SK-N-SH (cell line): Measurements from ENCODE around the gene CD99L2.

Experiments
- IRF3 ChIP-seq: fragments of 150-350 bp; IDR thresholded peaks from 2 replicates; pipeline ENCODE4 v1.6.1; 2016; ENCODE audit warnings: mild to moderate bottlenecking, low read depth, low read length
- REST ChIP-seq: IDR thresholded peaks from 2 replicates; pipeline ENCODE4 v1.6.1; 2012; ENCODE audit warnings: mild to moderate bottlenecking, low read depth, low read length, moderate library complexity
- RFX5 ChIP-seq: IDR thresholded peaks from 2 replicates; pipeline ENCODE4 v1.6.1; 2012; ENCODE audit warnings: mild to moderate bottlenecking, improper control_type of control experiment, low read length
- SIN3A ChIP-seq: IDR thresholded peaks from 2 replicates; pipeline ENCODE4 v1.6.1; 2012; ENCODE audit warnings: low read depth, mild to moderate bottlenecking, low read length, moderate library complexity, borderline replicate concordance
- USF2 ChIP-seq: fragments of 150-350 bp; IDR thresholded peaks from 2 replicates; pipeline ENCODE4 v1.6.1; 2017; ENCODE audit warnings: antibody characterized with exemption, low read length, low read depth, borderline replicate concordance
- TF ChIP-seq, protein P1 (sequence below): fragments of 200-600 bp; sonication (generic); IDR thresholded peaks from 2 replicates; pipeline ENCODE4 v1.6.1; 2017; ENCODE audit warnings: antibody characterized with exemption, mild to moderate bottlenecking, moderate library complexity
- TF ChIP-seq, protein P2 (sequence below): IDR thresholded peaks from 2 replicates; pipeline ENCODE4 v1.4.0; 2012; ENCODE audit warnings: low read depth

GRCh38 chrX:150730719-150731118, 167.7 kb downstream of the CD99L2 start:
- TF ChIP-seq USF2 (no peak), SIN3A (no peak), RFX5 (no peak), IRF3 (no peak), REST (no peak)
- TF ChIP-seq, protein P1, sequence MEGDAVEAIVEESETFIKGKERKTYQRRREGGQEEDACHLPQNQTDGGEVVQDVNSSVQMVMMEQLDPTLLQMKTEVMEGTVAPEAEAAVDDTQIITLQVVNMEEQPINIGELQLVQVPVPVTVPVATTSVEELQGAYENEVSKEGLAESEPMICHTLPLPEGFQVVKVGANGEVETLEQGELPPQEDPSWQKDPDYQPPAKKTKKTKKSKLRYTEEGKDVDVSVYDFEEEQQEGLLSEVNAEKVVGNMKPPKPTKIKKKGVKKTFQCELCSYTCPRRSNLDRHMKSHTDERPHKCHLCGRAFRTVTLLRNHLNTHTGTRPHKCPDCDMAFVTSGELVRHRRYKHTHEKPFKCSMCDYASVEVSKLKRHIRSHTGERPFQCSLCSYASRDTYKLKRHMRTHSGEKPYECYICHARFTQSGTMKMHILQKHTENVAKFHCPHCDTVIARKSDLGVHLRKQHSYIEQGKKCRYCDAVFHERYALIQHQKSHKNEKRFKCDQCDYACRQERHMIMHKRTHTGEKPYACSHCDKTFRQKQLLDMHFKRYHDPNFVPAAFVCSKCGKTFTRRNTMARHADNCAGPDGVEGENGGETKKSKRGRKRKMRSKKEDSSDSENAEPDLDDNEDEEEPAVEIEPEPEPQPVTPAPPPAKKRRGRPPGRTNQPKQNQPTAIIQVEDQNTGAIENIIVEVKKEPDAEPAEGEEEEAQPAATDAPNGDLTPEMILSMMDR, result no peak
- TF ChIP-seq, protein P2, sequence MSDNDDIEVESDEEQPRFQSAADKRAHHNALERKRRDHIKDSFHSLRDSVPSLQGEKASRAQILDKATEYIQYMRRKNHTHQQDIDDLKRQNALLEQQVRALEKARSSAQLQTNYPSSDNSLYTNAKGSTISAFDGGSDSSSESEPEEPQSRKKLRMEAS, result no peak
